Liver (tissue), 9 donors: ENCODE results near the gene NTM. TPM values are rescaled to one million over a fixed set of nuclear protein-coding genes. Genes with fewer than 3 reads are reported as not detected.

Source experiments
- DNase-seq: peaks from one replicate; pipeline ENCODE4 v3.0.0-alpha.2; 2017; ENCODE audit warnings: low spot score
- H3K27ac ChIP-seq, 2 donors: one replicate each; pipeline ENCODE4 v1.7.0; 2013; ENCODE audit warnings: inconsistent platforms in 2 of 2, low read length in 2 of 2, control low read depth in 1 of 2, low read depth in 1 of 2, mild to moderate bottlenecking in 1 of 2
- H3K27me3 ChIP-seq, 4 donors: one replicate each; pipeline versions ENCODE4 v1.6.1 to v1.7.0; 2013; ENCODE audit warnings: low read length in 3 of 4, inconsistent platforms in 1 of 4, mild to moderate bottlenecking in 1 of 4, moderate library complexity in 1 of 4; ENCODE audit not compliant: control insufficient read depth in 4 of 4, insufficient read depth in 4 of 4
- H3K36me3 ChIP-seq, 4 donors: one replicate each; pipeline versions ENCODE4 v1.6.1 to v1.7.0; 2013; ENCODE audit warnings: low read length in 3 of 4, mild to moderate bottlenecking in 3 of 4, low read depth in 1 of 4, moderate library complexity in 1 of 4; ENCODE audit not compliant: control insufficient read depth in 4 of 4, insufficient read depth in 3 of 4
- H3K4me1 ChIP-seq, 4 donors: one replicate each; pipeline versions ENCODE4 v1.6.1 to v1.7.0; 2013; ENCODE audit warnings: low read length in 3 of 4, mild to moderate bottlenecking in 3 of 4, moderate library complexity in 1 of 4; ENCODE audit not compliant: control insufficient read depth in 4 of 4, insufficient read depth in 4 of 4
- H3K4me3 ChIP-seq, 3 donors: one replicate each; pipeline versions ENCODE4 v1.6.1 to v1.7.0; 2013; ENCODE audit warnings: low read length in 3 of 3, control low read depth in 1 of 3, low read depth in 1 of 3, mild to moderate bottlenecking in 1 of 3
- H3K9ac ChIP-seq, 2 donors: one replicate each; pipeline ENCODE4 v1.7.0; 2013; ENCODE audit warnings: low read length in 2 of 2, mild to moderate bottlenecking in 2 of 2, moderate library complexity in 2 of 2, control low read depth in 1 of 2, low read depth in 1 of 2
- H3K9me3 ChIP-seq, 4 donors: one replicate each; pipeline versions ENCODE4 v1.6.1 to v1.7.0; 2013; ENCODE audit warnings: low read length in 3 of 4; ENCODE audit not compliant: control insufficient read depth in 4 of 4
- ATF3 ChIP-seq: IDR thresholded peaks from 2 replicates; pipeline ENCODE4 v1.6.1; 2016; ENCODE audit warnings: antibody characterized with exemption
- EGR1 ChIP-seq, 2 donors: IDR thresholded peaks; 2 replicates each; pipeline ENCODE4 v1.6.1; 2016 to 2018; ENCODE audit warnings: antibody characterized with exemption in 2 of 2, low read depth in 2 of 2
- FOXA1 ChIP-seq: IDR thresholded peaks from 2 replicates; pipeline ENCODE4 v1.6.1; 2016; ENCODE audit warnings: antibody characterized with exemption
- FOXA2 ChIP-seq: IDR thresholded peaks from 2 replicates; pipeline ENCODE4 v1.6.1; 2016; ENCODE audit warnings: antibody characterized with exemption
- GABPA ChIP-seq, 2 donors: IDR thresholded peaks in 1 of 2; conservative IDR thresholded peaks in 1 of 2; 2 replicates each; pipeline ENCODE4 v1.6.1; 2016; ENCODE audit warnings: antibody characterized with exemption in 2 of 2, mild to moderate bottlenecking in 1 of 2, moderate library complexity in 1 of 2
- HNF4G ChIP-seq: IDR thresholded peaks from 2 replicates; pipeline ENCODE4 v1.6.1; 2016; ENCODE audit warnings: antibody characterized with exemption
- JUND ChIP-seq, 2 donors: IDR thresholded peaks; 2 replicates each; pipeline ENCODE4 v1.6.1; 2016; ENCODE audit warnings: antibody characterized with exemption in 2 of 2
- NR2F2 ChIP-seq: IDR thresholded peaks from 2 replicates; pipeline ENCODE4 v1.6.1; 2016; ENCODE audit warnings: antibody characterized with exemption
- RAD21 ChIP-seq, 2 donors: IDR thresholded peaks; 2 replicates each; pipeline ENCODE4 v1.6.1; 2016; ENCODE audit warnings: antibody characterized with exemption in 2 of 2, mild to moderate bottlenecking in 2 of 2
- RXRA ChIP-seq, 2 donors: IDR thresholded peaks; 2 replicates each; pipeline ENCODE4 v1.6.1; 2017 to 2018; ENCODE audit warnings: antibody characterized with exemption in 2 of 2, mild to moderate bottlenecking in 1 of 2
- SP1 ChIP-seq: IDR thresholded peaks from 2 replicates; pipeline ENCODE4 v1.6.1; 2018; ENCODE audit warnings: antibody characterized with exemption, mild to moderate bottlenecking
- TAF1 ChIP-seq: conservative IDR thresholded peaks from 2 replicates; pipeline ENCODE4 v1.6.1; 2016; ENCODE audit warnings: antibody characterized with exemption, mild to moderate bottlenecking
- YY1 ChIP-seq: IDR thresholded peaks from 2 replicates; pipeline ENCODE4 v1.6.1; 2016; ENCODE audit warnings: antibody characterized with exemption, mild to moderate bottlenecking
- ZBTB33 ChIP-seq: IDR thresholded peaks from 2 replicates; pipeline ENCODE4 v1.6.1; 2016; ENCODE audit warnings: antibody characterized with exemption
- WGBS: extraction: QIAGEN DNeasy Blood & Tissue Kit; methylation state at CpG from one replicate; pipeline ENCODE4 v1.1.7; 2013; 5-methylcytosine and 5-hydroxymethylcytosine counted together
- polyA plus RNA-seq, 2 donors: library from polyadenylated mRNA; stranded (reverse) in 1 of 2; unstranded in 1 of 2; fragments of 200-250 nt in 1 of 2; fragments of >200 nt in 1 of 2; fragmentation: Nextera tagmentation in 1 of 2; extraction: Ambion mirVana in 1 of 2; gene quantifications; one replicate each; pipeline versions ENCODE4 v1.2.1 to v1.2.3, GENCODE V29; 2013 to 2015
- total RNA-seq, 2 donors: library from RNA; depleted of rRNA; stranded (reverse); fragments of >200 nt; gene quantifications; one replicate each; pipeline ENCODE4 v1.2.3, GENCODE V29; 2014
- TF ChIP-seq, protein P1 (sequence below): fragments of 150-350 bp; IDR thresholded peaks from 2 replicates; pipeline ENCODE4 v1.5.1; 2017; ENCODE audit warnings: improper control_type of control experiment, low read depth, low read length; ENCODE audit not compliant: missing input control
- TF ChIP-seq, protein P2 (sequence below): IDR thresholded peaks from 2 replicates; pipeline ENCODE4 v1.6.1; 2016; ENCODE audit warnings: antibody characterized with exemption, mild to moderate bottlenecking
- TF ChIP-seq, protein P3 (sequence below): IDR thresholded peaks from 2 replicates; pipeline ENCODE4 v1.6.1; 2016; ENCODE audit warnings: antibody characterized with exemption
- donor health status: healthy.
- donor health status: healthy.
- donor health status: healthy.
- donor health status: healthy.
- donor health status: healthy.

The NTM gene
- total and polyA plus RNA-seq, 4 donors = 0.08 to 1.1 (median 0.08) TPM; not detected in 1

- TF ChIP-seq, protein P1, sequence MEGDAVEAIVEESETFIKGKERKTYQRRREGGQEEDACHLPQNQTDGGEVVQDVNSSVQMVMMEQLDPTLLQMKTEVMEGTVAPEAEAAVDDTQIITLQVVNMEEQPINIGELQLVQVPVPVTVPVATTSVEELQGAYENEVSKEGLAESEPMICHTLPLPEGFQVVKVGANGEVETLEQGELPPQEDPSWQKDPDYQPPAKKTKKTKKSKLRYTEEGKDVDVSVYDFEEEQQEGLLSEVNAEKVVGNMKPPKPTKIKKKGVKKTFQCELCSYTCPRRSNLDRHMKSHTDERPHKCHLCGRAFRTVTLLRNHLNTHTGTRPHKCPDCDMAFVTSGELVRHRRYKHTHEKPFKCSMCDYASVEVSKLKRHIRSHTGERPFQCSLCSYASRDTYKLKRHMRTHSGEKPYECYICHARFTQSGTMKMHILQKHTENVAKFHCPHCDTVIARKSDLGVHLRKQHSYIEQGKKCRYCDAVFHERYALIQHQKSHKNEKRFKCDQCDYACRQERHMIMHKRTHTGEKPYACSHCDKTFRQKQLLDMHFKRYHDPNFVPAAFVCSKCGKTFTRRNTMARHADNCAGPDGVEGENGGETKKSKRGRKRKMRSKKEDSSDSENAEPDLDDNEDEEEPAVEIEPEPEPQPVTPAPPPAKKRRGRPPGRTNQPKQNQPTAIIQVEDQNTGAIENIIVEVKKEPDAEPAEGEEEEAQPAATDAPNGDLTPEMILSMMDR = no peak
- no peak for TF ChIP-seq SP1
Observed at GRCh38 chr11:131979364-131979763, 608.9 kb downstream of the NTM start (continued).

DNA sequence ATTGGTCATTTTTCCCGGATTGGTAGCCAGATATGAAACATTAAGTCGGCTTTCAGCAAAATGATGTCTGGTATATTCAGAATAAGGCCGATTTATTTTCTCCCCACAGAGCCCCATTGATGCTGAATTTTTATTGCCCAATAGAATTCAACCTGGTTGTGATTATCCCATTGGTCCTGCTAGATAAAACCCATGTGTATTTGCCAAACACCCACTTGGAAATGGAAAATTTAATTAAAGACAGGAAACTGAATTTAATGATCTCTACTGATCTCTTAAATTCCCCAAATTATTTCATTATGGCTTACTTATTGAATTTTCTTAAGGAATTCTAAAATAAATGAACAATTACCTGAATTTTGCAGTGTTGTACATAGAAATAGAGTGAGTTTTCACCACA, 609.8 kb downstream of the NTM start:
- Histone ChIP-seq H3K9ac (no peak overlapping the region), H3K27ac (no peak overlapping the region), H3K36me3 (no peaks in the 10 kb centered on the region), H3K4me1 (no peaks in the 10 kb centered on the region), H3K4me3 (no peak overlapping the region), H3K27me3 (no peaks in the 10 kb centered on the region), H3K9me3 (peaks cover 0 to 6% (median under 1%) of the 10 kb centered on the region in 4 donors)
- TF ChIP-seq, protein P2, sequence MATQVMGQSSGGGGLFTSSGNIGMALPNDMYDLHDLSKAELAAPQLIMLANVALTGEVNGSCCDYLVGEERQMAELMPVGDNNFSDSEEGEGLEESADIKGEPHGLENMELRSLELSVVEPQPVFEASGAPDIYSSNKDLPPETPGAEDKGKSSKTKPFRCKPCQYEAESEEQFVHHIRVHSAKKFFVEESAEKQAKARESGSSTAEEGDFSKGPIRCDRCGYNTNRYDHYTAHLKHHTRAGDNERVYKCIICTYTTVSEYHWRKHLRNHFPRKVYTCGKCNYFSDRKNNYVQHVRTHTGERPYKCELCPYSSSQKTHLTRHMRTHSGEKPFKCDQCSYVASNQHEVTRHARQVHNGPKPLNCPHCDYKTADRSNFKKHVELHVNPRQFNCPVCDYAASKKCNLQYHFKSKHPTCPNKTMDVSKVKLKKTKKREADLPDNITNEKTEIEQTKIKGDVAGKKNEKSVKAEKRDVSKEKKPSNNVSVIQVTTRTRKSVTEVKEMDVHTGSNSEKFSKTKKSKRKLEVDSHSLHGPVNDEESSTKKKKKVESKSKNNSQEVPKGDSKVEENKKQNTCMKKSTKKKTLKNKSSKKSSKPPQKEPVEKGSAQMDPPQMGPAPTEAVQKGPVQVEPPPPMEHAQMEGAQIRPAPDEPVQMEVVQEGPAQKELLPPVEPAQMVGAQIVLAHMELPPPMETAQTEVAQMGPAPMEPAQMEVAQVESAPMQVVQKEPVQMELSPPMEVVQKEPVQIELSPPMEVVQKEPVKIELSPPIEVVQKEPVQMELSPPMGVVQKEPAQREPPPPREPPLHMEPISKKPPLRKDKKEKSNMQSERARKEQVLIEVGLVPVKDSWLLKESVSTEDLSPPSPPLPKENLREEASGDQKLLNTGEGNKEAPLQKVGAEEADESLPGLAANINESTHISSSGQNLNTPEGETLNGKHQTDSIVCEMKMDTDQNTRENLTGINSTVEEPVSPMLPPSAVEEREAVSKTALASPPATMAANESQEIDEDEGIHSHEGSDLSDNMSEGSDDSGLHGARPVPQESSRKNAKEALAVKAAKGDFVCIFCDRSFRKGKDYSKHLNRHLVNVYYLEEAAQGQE = no peak
- TF ChIP-seq RXRA (IDR thresholded peaks at IDR 0.05) (no peak), RAD21 (IDR thresholded peaks at IDR 0.05) (no peak), FOXA1 (no peak), ZBTB33 (no peak), YY1 (no peak), TAF1 (no peak), HNF4G (no peak), JUND (IDR thresholded peaks at IDR 0.05) (no peak), EGR1 (IDR thresholded peaks at IDR 0.05; ENCODE audit: low read depth in 2 of 2) (no peak), ATF3 (no peak), SP1 (no peak), GABPA (IDR thresholded peaks at IDR 0.05 in 1 of 2, conservative IDR thresholded peaks at IDR 0.05 in 1 of 2) (no peak), FOXA2 (no peak), NR2F2 (no peak)
- TF ChIP-seq, protein P3, sequence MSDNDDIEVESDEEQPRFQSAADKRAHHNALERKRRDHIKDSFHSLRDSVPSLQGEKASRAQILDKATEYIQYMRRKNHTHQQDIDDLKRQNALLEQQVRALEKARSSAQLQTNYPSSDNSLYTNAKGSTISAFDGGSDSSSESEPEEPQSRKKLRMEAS = no peak
- TF ChIP-seq, protein P1 = no peak
- no peak for DNase-seq
- 70% methylated on average over 3 of the region's 3 CpGs for WGBS
